GM12878 (cell line): ENCODE data around the gene TMTC1. TPM values are rescaled to one million over a fixed set of nuclear protein-coding genes. Genes with fewer than 3 reads are reported as not detected.

Source experiments
- ATAC-seq: fragments of 200-7000 bp; cut with Tn5 transposase; 3 replicates; pipeline ENCODE4 v1.9.1; 2020; ENCODE audit warnings: mild to moderate bottlenecking, moderate library complexity
- BruUV-seq: library from RNA; stranded (reverse); fragments of 400-500 nt; replicated peaks from 2 replicates; lab custom pipeline; 2021; lab: Mats Ljungman, UMichigan
- CTCF ChIA-PET: fragments of 300-600 bp; sonication (Branson Sonifier 250); formaldehyde crosslinking; extraction: SDS; loops from one replicate; lab custom pipeline; 2021; ENCODE audit warnings: inconsistent platforms; lab: Yijun Ruan, JAX
- POLR2A ChIA-PET: fragments of 350-600 bp; formaldehyde crosslinking; extraction: SDS; loops from one replicate; lab custom pipeline; 2021; ENCODE audit warnings: inconsistent platforms; lab: Charles Lee
- RAD21 ChIA-PET: fragments of 300-600 bp; sonication (Branson Sonifier 250); formaldehyde crosslinking; loops from one replicate; lab custom pipeline; 2023; ENCODE audit warnings: antibody characterized with exemption; ENCODE audit not compliant: unreplicated experiment; lab: Charles Lee
- SMC1A ChIA-PET: fragments of 300-600 bp; sonication (Branson Sonifier 250); formaldehyde crosslinking; loops from one replicate; lab custom pipeline; 2023; ENCODE audit not compliant: unreplicated experiment, uncharacterized antibody; lab: Charles Lee
- DNase-seq: peaks from one replicate; pipeline ENCODE4 v3.0.0-alpha.2; 2011; ENCODE audit warnings: low read depth, low spot score
- FAIRE-seq: peaks from 3 replicates; lab custom pipeline; 2011; peaks lifted over from hg19 to GRCh38; lab: Jason Lieb, UNC
- H2AFZ ChIP-seq: 2 replicates; pipeline ENCODE4 v1.6.0; 2011; ENCODE audit warnings: low read depth, low read length, control low read depth; ENCODE audit not compliant: control insufficient read depth
- H3K27ac ChIP-seq: 2 replicates; pipeline ENCODE4 v1.5.1; 2011; ENCODE audit warnings: control low read depth; ENCODE audit not compliant: control insufficient read depth, insufficient read depth
- H3K27me3 ChIP-seq, 2 experiments: replicated peaks in 1 of 2; 2 replicates each; pipeline versions ENCODE4 v1.6.0 to v1.6.1; 2011; ENCODE audit warnings: low read length in 1 of 2; ENCODE audit not compliant: control insufficient read depth in 2 of 2, insufficient read depth in 2 of 2
- H3K36me3 ChIP-seq, 2 experiments: 2 replicates each; pipeline ENCODE4 v1.5.1; 2011; ENCODE audit warnings: low read length in 1 of 2; ENCODE audit not compliant: control insufficient read depth in 2 of 2, insufficient read depth in 2 of 2
- H3K4me1 ChIP-seq: 2 replicates; pipeline ENCODE4 v1.6.1; 2011; ENCODE audit warnings: mild to moderate bottlenecking, low read length, moderate library complexity, mixed read lengths; ENCODE audit not compliant: control insufficient read depth, insufficient read depth
- H3K4me2 ChIP-seq: 2 replicates; pipeline ENCODE4 v1.6.0; 2011; ENCODE audit warnings: control low read depth; ENCODE audit not compliant: control insufficient read depth, insufficient read depth
- H3K4me3 ChIP-seq: fragments of 200-600 bp; sonication (generic); 2 replicates; pipeline ENCODE4 v1.5.1; 2016
- H3K79me2 ChIP-seq: 2 replicates; pipeline ENCODE4 v1.6.0; 2011; ENCODE audit warnings: low read length; ENCODE audit not compliant: control insufficient read depth, insufficient read depth
- H3K9ac ChIP-seq: 2 replicates; pipeline ENCODE4 v1.8.0; 2011; ENCODE audit warnings: low read length, control low read depth, mixed read lengths; ENCODE audit not compliant: control insufficient read depth, insufficient read depth
- H3K9me3 ChIP-seq: replicated peaks from 3 replicates; pipeline ENCODE4 v1.5.1; 2011; ENCODE audit warnings: mild to moderate bottlenecking, low read length; ENCODE audit not compliant: control insufficient read depth, insufficient read depth
- H4K20me1 ChIP-seq: 2 replicates; pipeline ENCODE4 v1.6.0; 2011; ENCODE audit not compliant: control insufficient read depth, insufficient read depth
- DPF2 ChIP-seq: fragments of 450-650 bp; IDR thresholded peaks from 2 replicates; pipeline ENCODE4 v1.6.1; 2017; ENCODE audit warnings: mild to moderate bottlenecking
- GATAD2B ChIP-seq: fragments of 450-650 bp; conservative IDR thresholded peaks from 2 replicates; pipeline ENCODE4 v1.6.1; 2017; ENCODE audit warnings: low read depth, mild to moderate bottlenecking, moderate library complexity
- IKZF1 ChIP-seq: fragments of 450-650 bp; conservative IDR thresholded peaks from 2 replicates; pipeline ENCODE4 v1.6.1; 2017; ENCODE audit warnings: antibody characterized with exemption, mild to moderate bottlenecking
- MTA2 ChIP-seq: fragments of 450-650 bp; IDR thresholded peaks from 2 replicates; pipeline ENCODE4 v1.6.1; 2016; ENCODE audit warnings: low read depth, mild to moderate bottlenecking, moderate library complexity
- NFXL1 ChIP-seq: fragments of 450-650 bp; IDR thresholded peaks from 2 replicates; pipeline ENCODE4 v1.6.1; 2017; ENCODE audit warnings: antibody characterized with exemption, mild to moderate bottlenecking, borderline replicate concordance
- POLR2AphosphoS2 ChIP-seq: IDR thresholded peaks from 2 replicates; pipeline ENCODE4 v1.6.1; 2011; ENCODE audit warnings: low read depth, mild to moderate bottlenecking, low read length, improper control_type of control experiment, moderate library complexity
- POU2F2 ChIP-seq: IDR thresholded peaks from 3 replicates; pipeline ENCODE4 v1.6.1; 2011; ENCODE audit warnings: low read depth, mild to moderate bottlenecking, low read length, borderline replicate concordance
- RAD51 ChIP-seq: fragments of 450-650 bp; IDR thresholded peaks from 2 replicates; pipeline ENCODE4 v1.6.1; 2016; ENCODE audit warnings: moderate library complexity, mild to moderate bottlenecking, inconsistent platforms
- STAT1 ChIP-seq: fragments of 450-650 bp; conservative IDR thresholded peaks from 2 replicates; pipeline ENCODE4 v1.6.1; 2014; ENCODE audit warnings: antibody characterized with exemption, mild to moderate bottlenecking
- STAT3 ChIP-seq: IDR thresholded peaks from 2 replicates; pipeline ENCODE4 v1.6.1; 2011; ENCODE audit warnings: low read depth, low read length, improper control_type of control experiment
- TCF3 ChIP-seq: IDR thresholded peaks from 2 replicates; pipeline ENCODE4 v1.6.1; 2012; ENCODE audit warnings: low read depth, mild to moderate bottlenecking, low read length, borderline replicate concordance; ENCODE audit not compliant: insufficient read depth
- WGBS: methylation state at CpG from one replicate; pipeline ENCODE4 v1.1.6; 2016; ENCODE audit warnings: low lambda C conversion rate; ENCODE audit not compliant: insufficient replicate concordance, insufficient coverage; ENCODE audit errors: missing lambda C conversion rate; 5-methylcytosine and 5-hydroxymethylcytosine counted together
- in situ Hi-C: fragments of 300-500 bp; cut with MboI; formaldehyde crosslinking; loops from 9 replicates; pipeline ENCODE4 v1.14.3; 2018; ENCODE audit warnings: mixed read lengths
- intact Hi-C: fragments of 100-400 bp; cut with micrococcal nuclease; formaldehyde crosslinking; loops from one replicate; pipeline ENCODE4 v1.14.2; 2022; ENCODE audit not compliant: unreplicated experiment
- polyA plus RNA-seq, 11 experiments: library from polyadenylated mRNA; depleted of rRNA in 4 of 11; unstranded in 6 of 11; stranded (reverse) in 5 of 11; fragments of >200 nt; fragmentation: Nextera tagmentation in 4 of 11; fragmentation: Illumina TruSeq in 1 of 11; extraction: Ambion mirVana in 4 of 11; extraction: Trizol in 1 of 11; gene quantifications; 1 replicate in 1 of 11; 2 replicates in 10 of 11; pipeline versions ENCODE4 v1.2.1 to v1.2.3, GENCODE V29; 2011 to 2016; ENCODE audit warnings: inconsistent platforms in 2 of 11, missing spikeins in 2 of 11, low read depth in 1 of 11
- total RNA-seq, 4 experiments: library from RNA; depleted of rRNA in 3 of 4; stranded (reverse); fragments of >200 nt in 3 of 4; fragmentation: Illumina TruSeq in 1 of 4; extraction: Trizol in 1 of 4; gene quantifications; 2 replicates each; pipeline versions ENCODE4 v1.2.1 to v1.2.3, GENCODE V29; 2013 to 2021
- TF ChIP-seq, protein P1 (sequence below): fragments of 450-650 bp; IDR thresholded peaks from 2 replicates; pipeline ENCODE4 v1.6.1; 2017; ENCODE audit warnings: low read depth, mild to moderate bottlenecking, moderate library complexity

Gene TMTC1
- total and polyA plus RNA-seq, 10 of the 15 experiments (the other 5 are each of a cell fraction or from before 2014, with no cell fraction given), result 0.10 to 20.9 (median 0.57) TPM

DNA sequence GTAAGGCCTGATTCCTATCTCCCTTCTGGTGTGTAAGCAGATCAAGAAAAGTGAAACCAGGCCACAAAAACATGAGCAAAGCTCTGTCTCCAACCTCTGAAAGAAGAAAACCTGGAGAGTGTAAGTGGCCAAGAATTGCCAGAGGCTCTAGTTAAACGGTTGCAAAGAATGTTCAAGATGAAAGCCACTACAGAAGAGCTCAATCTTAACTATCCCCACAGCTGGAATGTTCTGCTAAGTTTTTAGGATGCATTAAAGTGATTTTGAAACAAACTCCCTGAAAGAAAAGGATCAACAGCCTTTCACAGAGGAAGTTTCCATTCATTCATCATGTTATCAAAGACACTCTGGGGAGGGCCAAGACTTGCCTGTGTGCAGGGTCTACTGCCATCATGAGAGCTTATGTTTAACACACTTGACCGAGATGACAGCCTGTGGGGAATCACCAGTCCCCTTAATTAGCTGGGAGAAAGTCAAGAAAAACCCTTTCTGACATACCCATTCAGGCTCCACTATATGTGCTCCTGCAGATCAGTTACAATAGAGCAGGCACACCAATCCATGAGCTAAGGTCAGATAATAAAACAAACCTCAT is 158.3 kb downstream of the TMTC1 start:
- no peaks in the 10 kb centered on the region for H4K20me1 ChIP-seq
- FAIRE-seq, result peak; percentile 52
- H3K9me3 ChIP-seq, result no peaks in the 10 kb centered on the region
- 0% methylated on average over 2 of the region's 2 CpGs for WGBS
- ATAC-seq, result peak; percentile 83
- no peak overlapping the region for H3K9ac ChIP-seq
- ChIA-PET RAD21 (interaction anchor here (0.7 to 2.9 kb wide), 31 partner anchors 13 to 276 kb away, joined by 3 to 18 read pairs (median 3); no protein-coding TSS in a partner anchor), CTCF (interaction anchor here (0.8 to 2.2 kb wide), 12 partner anchors 12 to 155 kb away, joined by 3 to 8 read pairs (median 4); no protein-coding TSS in a partner anchor), POLR2A (interaction anchor here (0.7 to 1.8 kb wide), 10 partner anchors 10 to 156 kb away, joined by 3 to 5 read pairs (median 3); no protein-coding TSS in a partner anchor), SMC1A (interaction anchor here (0.9 to 4.2 kb wide), 25 partner anchors 10 to 276 kb away, joined by 3 to 21 read pairs (median 4); no protein-coding TSS in a partner anchor)
- in situ Hi-C loops, result no loop called here
- H3K36me3 ChIP-seq, result peaks cover 0 to 1% of the 10 kb centered on the region in 2 experiments; a peak in 1 of 4 replicates
- peak; percentile 16 for DNase-seq
- no peak overlapping the region for H3K27ac ChIP-seq
- peak; percentile 54 for TF ChIP-seq IKZF1
- TF ChIP-seq MTA2, result peak; percentile 34; the same call in 1 of the 2 replicates
- no peak for TF ChIP-seq RAD51
- TF ChIP-seq, protein P1, sequence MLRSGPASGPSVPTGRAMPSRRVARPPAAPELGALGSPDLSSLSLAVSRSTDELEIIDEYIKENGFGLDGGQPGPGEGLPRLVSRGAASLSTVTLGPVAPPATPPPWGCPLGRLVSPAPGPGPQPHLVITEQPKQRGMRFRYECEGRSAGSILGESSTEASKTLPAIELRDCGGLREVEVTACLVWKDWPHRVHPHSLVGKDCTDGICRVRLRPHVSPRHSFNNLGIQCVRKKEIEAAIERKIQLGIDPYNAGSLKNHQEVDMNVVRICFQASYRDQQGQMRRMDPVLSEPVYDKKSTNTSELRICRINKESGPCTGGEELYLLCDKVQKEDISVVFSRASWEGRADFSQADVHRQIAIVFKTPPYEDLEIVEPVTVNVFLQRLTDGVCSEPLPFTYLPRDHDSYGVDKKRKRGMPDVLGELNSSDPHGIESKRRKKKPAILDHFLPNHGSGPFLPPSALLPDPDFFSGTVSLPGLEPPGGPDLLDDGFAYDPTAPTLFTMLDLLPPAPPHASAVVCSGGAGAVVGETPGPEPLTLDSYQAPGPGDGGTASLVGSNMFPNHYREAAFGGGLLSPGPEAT, result peak; percentile 21; the same call in 1 of the 2 replicates
- peak; percentile 23; the same call in 1 of the 2 replicates for TF ChIP-seq DPF2
- TF ChIP-seq STAT1, result no peak
- TF ChIP-seq STAT3, result no peak
- TF ChIP-seq GATAD2B, result 0 out of 2 replicates have a peak, but pooled peaks have one; percentile 23
- TF ChIP-seq POLR2AphosphoS2, result no peak
- TF ChIP-seq NFXL1, result no peak
- TF ChIP-seq TCF3, result no peak
- no peak for TF ChIP-seq POU2F2
- H3K27me3 ChIP-seq, result no peaks in the 10 kb centered on the region
- BruUV-seq, result no TSS peak
- H2AFZ ChIP-seq, result no peak overlapping the region
- H3K4me3 ChIP-seq, result no peak overlapping the region
- no peak overlapping the region for H3K4me2 ChIP-seq
- no peaks in the 10 kb centered on the region for H3K79me2 ChIP-seq
- intact Hi-C loops, result no loop called here
- no peaks in the 10 kb centered on the region for H3K4me1 ChIP-seq
